ENCODE results near the gene EMC7. TPM values are rescaled to one million over a fixed set of nuclear protein-coding genes. Genes with fewer than 3 reads are reported as not detected.

The EMC7 gene
- total and polyA plus RNA-seq, 2 of the 13 experiments (the other 11 are each of a cell fraction or from before 2014, with no cell fraction given) = 46.8 to 113 TPM

- CTCF ChIA-PET (ENCODE audit: low intra/inter-chr PET ratio, low total read pairs) = no interaction called here
- H3K27me3 ChIP-seq (ENCODE audit: control insufficient read depth in 1 of 2, insufficient read depth in 2 of 2, low read length in 2 of 2) = no peaks in the 10 kb centered on the region
- no peaks in the 10 kb centered on the region for H3K79me2 ChIP-seq (ENCODE audit: insufficient read depth, low read length)
- H3K9me3 ChIP-seq (ENCODE audit: low read length) = no peaks in the 10 kb centered on the region
- 50% methylated on average over 2 of the region's 2 CpGs for WGBS (ENCODE audit: low lambda C conversion rate)
- TF ChIP-seq SMYD3 (CRISPR knock-in tag; IDR thresholded peaks at IDR 0.05) (no peak), ZMYM2 (CRISPR knock-in tag; IDR thresholded peaks at IDR 0.05) (no peak), AGO2 (optimal IDR thresholded peaks at IDR 0.05; ENCODE audit: low read depth, low read length) (no peak), HOXA5 (CRISPR knock-in tag; IDR thresholded peaks at IDR 0.05) (no peak), NFKBIZ (CRISPR knock-in tag; IDR thresholded peaks at IDR 0.05) (no peak), MXI1 (IDR thresholded peaks at IDR 0.05; ENCODE audit: borderline replicate concordance, low read depth, low read length) (no peak), ZNF564 (CRISPR knock-in tag; IDR thresholded peaks at IDR 0.05) (no peak), GTF2F1 (IDR thresholded peaks at IDR 0.05; ENCODE audit: low read length) (no peak)
- TF ChIP-seq, protein P1, sequence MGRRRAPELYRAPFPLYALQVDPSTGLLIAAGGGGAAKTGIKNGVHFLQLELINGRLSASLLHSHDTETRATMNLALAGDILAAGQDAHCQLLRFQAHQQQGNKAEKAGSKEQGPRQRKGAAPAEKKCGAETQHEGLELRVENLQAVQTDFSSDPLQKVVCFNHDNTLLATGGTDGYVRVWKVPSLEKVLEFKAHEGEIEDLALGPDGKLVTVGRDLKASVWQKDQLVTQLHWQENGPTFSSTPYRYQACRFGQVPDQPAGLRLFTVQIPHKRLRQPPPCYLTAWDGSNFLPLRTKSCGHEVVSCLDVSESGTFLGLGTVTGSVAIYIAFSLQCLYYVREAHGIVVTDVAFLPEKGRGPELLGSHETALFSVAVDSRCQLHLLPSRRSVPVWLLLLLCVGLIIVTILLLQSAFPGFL (CRISPR knock-in tag; IDR thresholded peaks at IDR 0.05) = no peak
- H4K20me1 ChIP-seq (ENCODE audit: insufficient read depth, low read length) = no peaks in the 10 kb centered on the region
- H3K4me3 ChIP-seq (replicated peaks in 1 of 3; ENCODE audit: insufficient read depth in 1 of 3, low read depth in 2 of 3, low read length in 3 of 3) = no peak overlapping the region
- BruUV-seq (replicated peaks) = no TSS peak
- H3K4me2 ChIP-seq (ENCODE audit: low read depth, low read length) = no peak overlapping the region
- ATAC-seq = no peak
- H3K4me1 ChIP-seq (ENCODE audit: insufficient read depth, low read length) = peaks cover 7% of the 10 kb centered on the region; the same call in 1 of the 2 replicates
- intact Hi-C loops (cut with micrococcal nuclease; ENCODE audit: unreplicated experiment) (no loop called here), in situ Hi-C loops (cut with HindIII; ENCODE audit: extremely low pct_ligation_motif_present, low pct_unique_long_range_greater_than_20kb) (loop anchor here (5.0 kb wide), 1 partner anchor 98 kb away; the partner anchor contains the start of gene KATNBL1)
- POLR2A ChIA-PET = no interaction called here
- FAIRE-seq = no peak
- H3K27ac ChIP-seq (ENCODE audit: extremely low read length, insufficient read depth, low read length) = no peak overlapping the region
- H2AFZ ChIP-seq (ENCODE audit: low read length) = no peak overlapping the region
- no peaks in the 10 kb centered on the region for H3K36me3 ChIP-seq (replicated peaks in 1 of 2; ENCODE audit: control insufficient read depth in 1 of 2, insufficient read depth in 2 of 2, low read length in 2 of 2)
- DNase-seq (ENCODE audit: low spot score) = no peak
- H3K9ac ChIP-seq (ENCODE audit: insufficient read depth, low read depth, low read length) = no peak overlapping the region
These were observed 12.6 kb upstream of the EMC7 start for GRCh38 chr15:34114215-34114614.

DNA sequence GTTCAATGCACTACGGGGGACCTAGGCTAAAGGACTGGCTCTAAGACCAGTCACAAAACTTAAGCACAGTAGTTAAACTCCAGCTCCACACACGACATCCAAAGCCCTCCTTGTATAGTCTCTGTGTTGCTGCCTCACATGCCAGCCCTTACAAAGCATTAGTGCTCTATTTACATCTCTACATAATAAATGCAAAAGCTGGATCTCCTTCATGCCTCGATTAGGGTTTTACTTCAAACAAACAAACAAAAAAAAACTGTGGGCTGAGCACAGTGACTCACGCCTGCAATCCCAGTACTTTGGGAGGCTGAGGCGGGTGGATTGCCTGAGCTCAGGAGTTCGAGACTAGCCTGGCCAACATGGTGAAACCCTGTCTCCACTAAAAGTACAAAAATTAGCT, 9.8 kb upstream of the EMC7 start:
- ATAC-seq = no peak
- in situ Hi-C loops (cut with HindIII; ENCODE audit: extremely low pct_ligation_motif_present, low pct_unique_long_range_greater_than_20kb) (loop anchor here (5.0 kb wide), 1 partner anchor 101 kb away; the partner anchor contains the start of gene KATNBL1), intact Hi-C loops (cut with micrococcal nuclease; ENCODE audit: unreplicated experiment) (no loop called here)
- Histone ChIP-seq H3K36me3 (replicated peaks in 1 of 2; ENCODE audit: control insufficient read depth in 1 of 2, insufficient read depth in 2 of 2, low read length in 2 of 2) (no peaks in the 10 kb centered on the region), H3K27me3 (ENCODE audit: control insufficient read depth in 1 of 2, insufficient read depth in 2 of 2, low read length in 2 of 2) (no peaks in the 10 kb centered on the region), H3K9me3 (ENCODE audit: low read length) (no peaks in the 10 kb centered on the region), H3K4me2 (ENCODE audit: low read depth, low read length) (no peak overlapping the region), H3K4me3 (replicated peaks in 1 of 3; ENCODE audit: insufficient read depth in 1 of 3, low read depth in 2 of 3, low read length in 3 of 3) (no peak overlapping the region), H2AFZ (ENCODE audit: low read length) (peak overlapping the region; percentile 81), H3K4me1 (ENCODE audit: insufficient read depth, low read length) (peaks cover 14% of the 10 kb centered on the region), H3K79me2 (ENCODE audit: insufficient read depth, low read length) (no peaks in the 10 kb centered on the region), H3K27ac (ENCODE audit: extremely low read length, insufficient read depth, low read length) (no peak overlapping the region), H3K9ac (ENCODE audit: insufficient read depth, low read depth, low read length) (no peak overlapping the region), H4K20me1 (ENCODE audit: insufficient read depth, low read length) (no peaks in the 10 kb centered on the region)
- ChIA-PET CTCF (ENCODE audit: low intra/inter-chr PET ratio, low total read pairs) (interaction anchor here (3.1 kb wide), 1 partner anchor 98 kb away, joined by 39 read pairs; the partner anchor contains the start of gene KATNBL1), POLR2A (interaction anchor here (0.8 kb wide), 1 partner anchor 10 kb away, joined by 3 read pairs; the partner anchor contains the start of genes EMC7 and PGBD4)
- DNase-seq (ENCODE audit: low spot score) = no peak
- TF ChIP-seq ZNF644 (CRISPR knock-in tag; IDR thresholded peaks at IDR 0.05; ENCODE audit: low read depth) = no peak
- TF ChIP-seq BRCA1 (CRISPR knock-in tag; IDR thresholded peaks at IDR 0.05) = no peak
- no peak for TF ChIP-seq KDM2A (CRISPR knock-in tag; IDR thresholded peaks at IDR 0.05; ENCODE audit: borderline replicate concordance, low read depth)
- TF ChIP-seq ZFY (CRISPR knock-in tag; IDR thresholded peaks at IDR 0.05) = no peak
- TF ChIP-seq ZBTB3 (CRISPR knock-in tag; IDR thresholded peaks at IDR 0.05; ENCODE audit: borderline replicate concordance, low read depth) = no peak
- no peak for TF ChIP-seq TBP (CRISPR knock-in tag; IDR thresholded peaks at IDR 0.05)
- TF ChIP-seq ZNF556 (CRISPR knock-in tag; IDR thresholded peaks at IDR 0.05; ENCODE audit: borderline replicate concordance) = no peak
- TF ChIP-seq NAIF1 (CRISPR knock-in tag; IDR thresholded peaks at IDR 0.05; ENCODE audit: borderline replicate concordance) = no peak
- no peak for TF ChIP-seq THAP7 (CRISPR knock-in tag; IDR thresholded peaks at IDR 0.05)
- no peak for TF ChIP-seq ZSCAN31 (CRISPR knock-in tag; IDR thresholded peaks at IDR 0.05; ENCODE audit: low read depth)
- no peak for TF ChIP-seq NFRKB (IDR thresholded peaks at IDR 0.05)
- 17% methylated on average over 6 of the region's 6 CpGs for WGBS (ENCODE audit: low lambda C conversion rate)
- no TSS peak for BruUV-seq (replicated peaks)
- no peak for FAIRE-seq

All from HepG2 (cell line).